Stomach (tissue), 4 donors: Measurements from ENCODE around the gene EPHB1.

Experiments
- CTCF ChIP-seq, 7 experiments: fragments of 450-650 bp in 4 of 7; fragments of 200-600 bp in 3 of 7; sonication (generic) in 3 of 7; IDR thresholded peaks; one replicate each; pipeline ENCODE4 v1.5.1; 2016 to 2019; ENCODE audit warnings: antibody characterized with exemption in 7 of 7, control low read depth in 2 of 7, mild to moderate bottlenecking in 1 of 7
- EP300 ChIP-seq: sonication (generic); formaldehyde crosslinking; IDR thresholded peaks from one replicate; pipeline ENCODE4 v1.6.1; 2017; ENCODE audit warnings: antibody characterized with exemption
- POLR2A ChIP-seq, 4 donors: fragments of 450-650 bp; IDR thresholded peaks; one replicate each; pipeline ENCODE4 v1.6.1; 2016; ENCODE audit warnings: antibody characterized with exemption in 4 of 4, control low read depth in 2 of 4, mild to moderate bottlenecking in 1 of 4, moderate library complexity in 1 of 4
- POLR2AphosphoS5 ChIP-seq, 3 donors: sonication (generic); formaldehyde crosslinking; IDR thresholded peaks; one replicate each; pipeline ENCODE4 v1.6.1; 2016; ENCODE audit warnings: antibody characterized with exemption in 3 of 3

- TF ChIP-seq POLR2A (IDR thresholded peaks at IDR 0.05) (no peak), CTCF (IDR thresholded peaks at IDR 0.05) (no peak), EP300 (no peak), POLR2AphosphoS5 (IDR thresholded peaks at IDR 0.05) (no peak)
Measured at GRCh38 chr3:134795746-134796280, 753 bp downstream of the EPHB1 start.
